ENCODE results near the gene CNIH2. TPM values are rescaled to one million over a fixed set of nuclear protein-coding genes. Genes with fewer than 3 reads are reported as not detected.

The CNIH2 gene
- total RNA-seq, 4 donors from 2014 or later: 0.41 TPM; not detected in 3

- Histone ChIP-seq H3K9me3 (no peaks in the 10 kb centered on the region), H3K36me3 (peaks cover 0 to under 1% (median 0%) of the 10 kb centered on the region in 4 donors), H3K27ac (peak overlapping the region; percentile 92 to 99 (median 97)), H3K27me3 (no peaks in the 10 kb centered on the region), H3K4me3 (peak overlapping the region in 1 of 4 donors; percentile 96), H3K4me1 (peaks cover 23 to 31% (median 24%) of the 10 kb centered on the region in 4 donors)
- intact Hi-C loops (cut with DNase I; ENCODE audit: low total_unique reads): no loop called here
- in situ Hi-C loops (cut with MboI; ENCODE audit: low pct_ligation_motif_present in 1 of 4, low pct_unique_long_range_greater_than_20kb in 1 of 4, low sequenced_read_pairs in 3 of 4): no loop called here
- no peak for DNase-seq
- TF ChIP-seq CTCF (IDR thresholded peaks at IDR 0.05): no peak
- no peak for TF ChIP-seq EP300 (IDR thresholded peaks at IDR 0.05; ENCODE audit: low read depth)
- TF ChIP-seq POLR2AphosphoS5 (IDR thresholded peaks at IDR 0.05): no peak
- 80% methylated on average over 20 of the region's 20 CpGs; no CpG with 5 or more reads in 1 of the 2 donors for WGBS, 2 donors (ENCODE audit: low coverage in 1 of 2)
Observed at GRCh38 chr11:66266378-66267038, 11.5 kb upstream of the CNIH2 start.

GRCh38 chr11:66267039-66267378, 11.0 kb upstream of the CNIH2 start:
- in situ Hi-C loops (cut with MboI; ENCODE audit: low pct_ligation_motif_present in 1 of 4, low pct_unique_long_range_greater_than_20kb in 1 of 4, low sequenced_read_pairs in 3 of 4): no loop called here
- H3K36me3 ChIP-seq: peaks cover 0 to 6% (median 2%) of the 10 kb centered on the region in 4 donors
- no peaks in the 10 kb centered on the region for H3K9me3 ChIP-seq
- 14% methylated on average over 13 of the region's 13 CpGs; no CpG with 5 or more reads in 1 of the 2 donors for WGBS, 2 donors (ENCODE audit: low coverage in 1 of 2)
- peak overlapping the region; percentile 92 to 99 (median 97) for H3K27ac ChIP-seq
- no peak for TF ChIP-seq POLR2AphosphoS5 (IDR thresholded peaks at IDR 0.05)
- no peak for TF ChIP-seq CTCF (IDR thresholded peaks at IDR 0.05)
- no peak for TF ChIP-seq POLR2A (IDR thresholded peaks at IDR 0.05)
- TF ChIP-seq EP300 (IDR thresholded peaks at IDR 0.05; ENCODE audit: low read depth): no peak
- intact Hi-C loops (cut with DNase I; ENCODE audit: low total_unique reads): no loop called here
- peak overlapping the region; percentile 58 to 96 (median 90) for H3K4me3 ChIP-seq
- no peak for DNase-seq
- no peaks in the 10 kb centered on the region for H3K27me3 ChIP-seq
- peaks cover 23 to 31% (median 24%) of the 10 kb centered on the region in 4 donors for H3K4me1 ChIP-seq

GRCh38 chr11:66267379-66268243, 10.4 kb upstream of the CNIH2 start:
- peaks cover 0 to 12% (median 5%) of the 10 kb centered on the region in 4 donors for H3K36me3 ChIP-seq
- TF ChIP-seq POLR2A (IDR thresholded peaks at IDR 0.05) (peak; percentile 40), POLR2AphosphoS5 (IDR thresholded peaks at IDR 0.05) (peak; percentile 13 to 90 (median 80)), CTCF (IDR thresholded peaks at IDR 0.05) (peak in 3 of 5 experiments; percentile 21 to 37 (median 32)), EP300 (IDR thresholded peaks at IDR 0.05; ENCODE audit: low read depth) (peak; percentile 56)
- in situ Hi-C loops (cut with MboI; ENCODE audit: low pct_ligation_motif_present in 1 of 4, low pct_unique_long_range_greater_than_20kb in 1 of 4, low sequenced_read_pairs in 3 of 4) (no loop called here), intact Hi-C loops (cut with DNase I; ENCODE audit: low total_unique reads) (no loop called here)
- no peaks in the 10 kb centered on the region for H3K27me3 ChIP-seq
- H3K9me3 ChIP-seq: no peaks in the 10 kb centered on the region
- H3K4me1 ChIP-seq: peaks cover 23 to 31% (median 24%) of the 10 kb centered on the region in 4 donors
- H3K27ac ChIP-seq: peak overlapping the region; percentile 92 to 99 (median 97)
- 1% methylated on average over 40 of the region's 61 CpGs; no CpG with 5 or more reads in 1 of the 2 donors for WGBS, 2 donors (ENCODE audit: low coverage in 1 of 2)
- DNase-seq: peak; percentile 92
- H3K4me3 ChIP-seq: peak overlapping the region; percentile 58 to 96 (median 90)
